GM19452 (cell line): ENCODE measurements around the gene FBXL17.

Experiments
- ATAC-seq: cut with Tn5 transposase; IDR thresholded peaks from one replicate; pipeline ENCODE4 v1.9.1; 2021; ENCODE audit not compliant: unreplicated experiment

FBXL17 gene

GRCh38 chr5:108024986-108025385, 356.9 kb downstream of the FBXL17 start:
- no peak for ATAC-seq

GRCh38 chr5:108016101-108016500, 365.8 kb downstream of the FBXL17 start:
- ATAC-seq, result no peak

GRCh38 chr5:108006791-108007190, 375.1 kb downstream of the FBXL17 start:
- ATAC-seq, result no peak

GRCh38 chr5:108003178-108003577, 378.7 kb downstream of the FBXL17 start:
- peak; percentile 96 for ATAC-seq

GRCh38 chr5:108001222-108001621, 380.7 kb downstream of the FBXL17 start:
- no peak for ATAC-seq

- no peak for ATAC-seq
These were observed 384.4 kb downstream of the FBXL17 start for GRCh38 chr5:107997338-107997980.

GRCh38 chr5:107993341-107993740, 388.6 kb downstream of the FBXL17 start:
- no peak for ATAC-seq

GRCh38 chr5:107990881-107991810, 390.8 kb downstream of the FBXL17 start:
- ATAC-seq, result no peak

GRCh38 chr5:107985144-107985543, 396.8 kb downstream of the FBXL17 start:
- no peak for ATAC-seq

- ATAC-seq, result no peak
These were observed 399.0 kb downstream of the FBXL17 start for GRCh38 chr5:107982703-107983425.

GRCh38 chr5:107980923-107981692, 400.8 kb downstream of the FBXL17 start:
- no peak for ATAC-seq

GRCh38 chr5:107979900-107980299, 402.0 kb downstream of the FBXL17 start:
- ATAC-seq, result peak; percentile 65

GRCh38 chr5:107979291-107979690, 402.6 kb downstream of the FBXL17 start:
- no peak for ATAC-seq

GRCh38 chr5:107977550-107978071, 404.3 kb downstream of the FBXL17 start:
- ATAC-seq, result no peak

- ATAC-seq, result no peak
These were observed 406.3 kb downstream of the FBXL17 start for GRCh38 chr5:107975568-107975967.

- ATAC-seq, result no peak
These were observed 410.1 kb downstream of the FBXL17 start for GRCh38 chr5:107971846-107972245.

GRCh38 chr5:107969847-107970246, 412.1 kb downstream of the FBXL17 start:
- no peak for ATAC-seq

GRCh38 chr5:107968998-107969397, 412.9 kb downstream of the FBXL17 start:
- ATAC-seq, result no peak

- ATAC-seq, result no peak
These were observed 413.5 kb downstream of the FBXL17 start for GRCh38 chr5:107968406-107968843.

GRCh38 chr5:107966201-107966600, 415.7 kb downstream of the FBXL17 start:
- no peak for ATAC-seq
